K562 (cell line): Measurements from ENCODE around the gene GPS2. TPM values are rescaled to one million over a fixed set of nuclear protein-coding genes. Genes with fewer than 3 reads are reported as not detected.

ENCODE experiments used
- ARID2 ChIP-seq: fragments of 450-650 bp; IDR thresholded peaks from 2 replicates; pipeline ENCODE4 v1.6.1; 2017; ENCODE audit warnings: antibody characterized with exemption, mild to moderate bottlenecking
- BMI1 ChIP-seq: fragments of 150-350 bp; IDR thresholded peaks from 2 replicates; pipeline ENCODE4 v1.6.1; 2014; ENCODE audit warnings: low read length
- CHAMP1 ChIP-seq: fragments of 450-650 bp; IDR thresholded peaks from 2 replicates; pipeline ENCODE4 v1.6.1; 2016; ENCODE audit warnings: mild to moderate bottlenecking
- E2F5 ChIP-seq: sonication (generic); formaldehyde crosslinking; IDR thresholded peaks from 2 replicates; pipeline ENCODE4 v1.8.0; 2022; ENCODE audit warnings: mild to moderate bottlenecking, missing genetic modification reagents
- EHMT2 ChIP-seq: fragments of 450-650 bp; IDR thresholded peaks from 2 replicates; pipeline ENCODE4 v1.6.1; 2018; ENCODE audit warnings: antibody characterized with exemption
- GATA2 ChIP-seq: sonication (generic); formaldehyde crosslinking; IDR thresholded peaks from 2 replicates; pipeline ENCODE4 v1.4.0; 2020; ENCODE audit warnings: mild to moderate bottlenecking, missing genetic modification reagents
- HNRNPL ChIP-seq: fragments of 200-400 bp; formaldehyde crosslinking; IDR thresholded peaks from 2 replicates; pipeline ENCODE4 v1.6.1; 2017; ENCODE audit warnings: low read depth, mild to moderate bottlenecking, low read length
- HNRNPUL1 ChIP-seq: fragments of 200-400 bp; formaldehyde crosslinking; IDR thresholded peaks from 2 replicates; pipeline ENCODE4 v1.6.1; 2017; ENCODE audit warnings: low read length
- NCOA1 ChIP-seq: fragments of 450-650 bp; IDR thresholded peaks from 2 replicates; pipeline ENCODE4 v1.6.1; 2016; ENCODE audit warnings: low read depth
- NR1H2 ChIP-seq: sonication (generic); formaldehyde crosslinking; IDR thresholded peaks from 2 replicates; pipeline ENCODE4 v1.4.0; 2020; ENCODE audit warnings: mild to moderate bottlenecking, missing genetic modification reagents
- SIN3A ChIP-seq, 2 experiments: fragments of 150-350 bp in 1 of 2; IDR thresholded peaks; 2 replicates each; pipeline ENCODE4 v1.6.1; 2011 to 2016; ENCODE audit warnings: borderline replicate concordance in 2 of 2, low read depth in 2 of 2, low read length in 2 of 2, mild to moderate bottlenecking in 2 of 2, moderate library complexity in 2 of 2; ENCODE audit not compliant: control insufficient read depth in 1 of 2
- SNIP1 ChIP-seq: fragments of 450-650 bp; IDR thresholded peaks from 2 replicates; pipeline ENCODE4 v1.7.1; 2017; ENCODE audit warnings: low read depth, mild to moderate bottlenecking
- SRSF9 ChIP-seq: fragments of 200-400 bp; formaldehyde crosslinking; IDR thresholded peaks from 2 replicates; pipeline ENCODE4 v1.6.1; 2017; ENCODE audit warnings: low read depth, low read length, borderline replicate concordance
- TBL1XR1 ChIP-seq, 2 experiments: IDR thresholded peaks; 2 replicates each; pipeline ENCODE4 v1.6.1; 2012; ENCODE audit warnings: improper control_type of control experiment in 2 of 2, low read length in 2 of 2, mild to moderate bottlenecking in 1 of 2
- TBP ChIP-seq: optimal IDR thresholded peaks from 2 replicates; pipeline ENCODE3; 2011; ENCODE audit warnings: low read depth, low read length, improper control_type of control experiment
- ZNF354B ChIP-seq: fragments of 250-450 bp; sonication (Bioruptor Pico); IDR thresholded peaks from 2 replicates; pipeline ENCODE4 v1.4.0; 2020
- ZNF707 ChIP-seq: fragments of 250-450 bp; sonication (Bioruptor Pico); conservative IDR thresholded peaks from 2 replicates; pipeline ENCODE4 v1.8.0; 2022; ENCODE audit warnings: inconsistent platforms, mild to moderate bottlenecking, moderate library complexity
- polyA plus RNA-seq, 8 experiments: library from polyadenylated mRNA; depleted of rRNA in 4 of 8; stranded (reverse) in 5 of 8; unstranded in 3 of 8; fragments of >200 nt; fragmentation: Nextera tagmentation in 2 of 8; fragmentation: Illumina TruSeq in 1 of 8; extraction: Ambion mirVana in 2 of 8; extraction: Trizol in 1 of 8; gene quantifications; 2 replicates each; pipeline versions ENCODE4 v1.2.1 to v1.2.3, GENCODE V29; 2011 to 2014; ENCODE audit warnings: inconsistent platforms in 1 of 8, missing spikeins in 1 of 8
- total RNA-seq, 7 experiments: library from RNA; depleted of rRNA in 6 of 7; stranded (reverse); fragments of >200 nt in 6 of 7; fragmentation: Illumina TruSeq in 2 of 7; extraction: Trizol in 2 of 7; gene quantifications; 2 replicates each; pipeline versions ENCODE4 v1.2.1 to v1.2.3, GENCODE V29; 2011 to 2021; ENCODE audit warnings: low replicate concordance in 1 of 7

Gene GPS2
- total and polyA plus RNA-seq, 9 of the 15 experiments (the other 6 are each of a cell fraction or from before 2014, with no cell fraction given) = 18.3 to 75.7 (median 37.0) TPM

- TF ChIP-seq TBL1XR1 (IDR thresholded peaks at IDR 0.05; ENCODE audit: low read length in 2 of 2) (no peak; a peak in 1 of 4 replicates), E2F5 (CRISPR knock-in tag) (no peak), CHAMP1 (no peak), SIN3A (IDR thresholded peaks at IDR 0.05; ENCODE audit: borderline replicate concordance in 2 of 2, control insufficient read depth in 1 of 2, low read depth in 2 of 2, low read length in 2 of 2) (peak in 1 of 2 experiments; percentile 34; a peak in 1 of 4 replicates), ZNF354B (CRISPR knock-in tag) (no peak), HNRNPL (no peak), EHMT2 (no peak), ARID2 (no peak), HNRNPUL1 (no peak), TBP (peak; percentile 58), GATA2 (CRISPR knock-in tag) (no peak), SNIP1 (peak; percentile 88), NR1H2 (CRISPR knock-in tag) (no peak), NCOA1 (no peak), BMI1 (no peak), ZNF707 (no peak), SRSF9 (no peak)
Observed at GRCh38 chr17:7306911-7307685, 8.1 kb downstream of the GPS2 start, which contains the start of gene EIF5A (continued).
